HG02884 (cell line): ENCODE results near the gene TINCR.

Experiments used
- ATAC-seq: cut with Tn5 transposase; IDR thresholded peaks from one replicate; pipeline ENCODE4 v1.9.1; 2021; ENCODE audit warnings: mild to moderate bottlenecking, moderate library complexity; ENCODE audit not compliant: unreplicated experiment

Gene TINCR

GRCh38 chr19:5590151-5590864 is 22.6 kb upstream of the TINCR start:
- ATAC-seq: no peak

- ATAC-seq: no peak
These were observed 21.3 kb upstream of the TINCR start for GRCh38 chr19:5588906-5589676.

GRCh38 chr19:5588441-5588840 is 20.7 kb upstream of the TINCR start:
- ATAC-seq: no peak

GRCh38 chr19:5587661-5588060 is 19.9 kb upstream of the TINCR start:
- no peak for ATAC-seq

GRCh38 chr19:5587071-5587455 is 19.3 kb upstream of the TINCR start:
- no peak for ATAC-seq

GRCh38 chr19:5586300-5587070 is 18.7 kb upstream of the TINCR start:
- ATAC-seq: no peak

GRCh38 chr19:5585461-5586299 is 17.9 kb upstream of the TINCR start:
- no peak for ATAC-seq

- ATAC-seq: no peak
These were observed 12.4 kb upstream of the TINCR start for GRCh38 chr19:5580161-5580571.

GRCh38 chr19:5579697-5580096 is 11.9 kb upstream of the TINCR start:
- ATAC-seq: no peak

- no peak for ATAC-seq
These were observed 11.5 kb upstream of the TINCR start for GRCh38 chr19:5579286-5579685.

GRCh38 chr19:5578097-5578846 is 10.5 kb upstream of the TINCR start:
- no peak for ATAC-seq

- no peak for ATAC-seq
These were observed 7.8 kb upstream of the TINCR start for GRCh38 chr19:5575590-5575989.

- no peak for ATAC-seq
These were observed 5.0 kb upstream of the TINCR start for GRCh38 chr19:5572556-5573286.

- no peak for ATAC-seq
These were observed 4.0 kb upstream of the TINCR start for GRCh38 chr19:5571777-5572176.

GRCh38 chr19:5567970-5568407 is 236 bp upstream of the TINCR start:
- ATAC-seq: no peak

GRCh38 chr19:5564930-5565329 is 2.8 kb downstream of the TINCR start:
- ATAC-seq: no peak

GRCh38 chr19:5563935-5564612 is 3.7 kb downstream of the TINCR start:
- no peak for ATAC-seq

- no peak for ATAC-seq
These were observed 4.7 kb downstream of the TINCR start for GRCh38 chr19:5563008-5563431.

GRCh38 chr19:5562280-5562679 is 5.5 kb downstream of the TINCR start:
- no peak for ATAC-seq
